HG02571 (cell line): ENCODE results near the gene KRTAP4-11.
"Not testable (repeated sequence)": the region's sequence is repeated elsewhere in the genome, so short reads cannot be mapped to it uniquely, and the experiment has no call there.

ENCODE experiments used
- ATAC-seq: cut with Tn5 transposase; IDR thresholded peaks from one replicate; pipeline ENCODE4 v1.9.1; 2021; ENCODE audit warnings: mild to moderate bottlenecking, moderate library complexity; ENCODE audit not compliant: unreplicated experiment

Gene KRTAP4-11

GRCh38 chr17:41125064-41125463, 6.9 kb upstream of the KRTAP4-11 start:
- ATAC-seq: no peak

GRCh38 chr17:41123991-41124371, 5.8 kb upstream of the KRTAP4-11 start, which contains the start of gene KRTAP4-12:
Gene KRTAP4-12 (minus strand): TSS chr17:41124182. CDS start chr17:41124122, 60 bp downstream.
- ATAC-seq: not testable (repeated sequence)

GRCh38 chr17:41123292-41123990, 5.3 kb upstream of the KRTAP4-11 start:
- ATAC-seq: not testable (repeated sequence)

- ATAC-seq: no peak
Measured at GRCh38 chr17:41121742-41122141, 3.6 kb upstream of the KRTAP4-11 start.

- not testable (repeated sequence) for ATAC-seq
Measured at GRCh38 chr17:41119696-41120690, 1.8 kb upstream of the KRTAP4-11 start.

GRCh38 chr17:41118721-41119120, 548 bp upstream of the KRTAP4-11 start:
- ATAC-seq: no peak

GRCh38 chr17:41116297-41116696, 1.9 kb downstream of the KRTAP4-11 start:
- ATAC-seq: no peak

GRCh38 chr17:41111151-41111885, 6.9 kb downstream of the KRTAP4-11 start:
- no peak for ATAC-seq

- not testable (repeated sequence) for ATAC-seq
Measured at GRCh38 chr17:41108728-41109386, 9.3 kb downstream of the KRTAP4-11 start.

- ATAC-seq: no peak
Measured at GRCh38 chr17:41107941-41108450, 10.2 kb downstream of the KRTAP4-11 start.

GRCh38 chr17:41105347-41105746, 12.8 kb downstream of the KRTAP4-11 start, which contains the start of gene KRTAP4-9:
Gene KRTAP4-9 (plus strand): TSS chr17:41105389. CDS start chr17:41105389, 0 bp downstream.
- not testable (repeated sequence) for ATAC-seq

GRCh38 chr17:41104386-41105038, 13.7 kb downstream of the KRTAP4-11 start:
- ATAC-seq: not testable (repeated sequence)

GRCh38 chr17:41103896-41104295, 14.3 kb downstream of the KRTAP4-11 start:
- ATAC-seq: no peak

GRCh38 chr17:41101586-41102259, 16.4 kb downstream of the KRTAP4-11 start, which contains the start of gene KRTAP4-16:
Gene KRTAP4-16 (minus strand): TSS chr17:41102209. CDS start chr17:41102209, 0 bp downstream.
- ATAC-seq: no peak

GRCh38 chr17:41099682-41100480, 18.3 kb downstream of the KRTAP4-11 start:
- ATAC-seq: not testable (repeated sequence)

GRCh38 chr17:41098481-41098880, 19.7 kb downstream of the KRTAP4-11 start:
- ATAC-seq: no peak

GRCh38 chr17:41098042-41098441, 20.1 kb downstream of the KRTAP4-11 start, which contains the start of gene KRTAP4-8:
Gene KRTAP4-8 (minus strand): TSS chr17:41098142. CDS start chr17:41098084, 58 bp downstream.
- ATAC-seq: no peak

GRCh38 chr17:41096055-41096454, 22.1 kb downstream of the KRTAP4-11 start:
- no peak for ATAC-seq
